Progenitor cell of endocrine pancreas (in vitro differentiated cells): Measurements from ENCODE around the gene KRT8. TPM values are rescaled to one million over a fixed set of nuclear protein-coding genes. Genes with fewer than 3 reads are reported as not detected.
A peak's percentile ranks its signal among the peaks of the same experiment; 100 is the strongest.

ENCODE experiments used
- DNase-seq: peaks from one replicate; pipeline ENCODE4 v3.0.0; 2021; ENCODE audit warnings: low spot score; ENCODE audit not compliant: unreplicated experiment
- H3K27ac Mint-ChIP-seq: 2 replicates; pipeline ENCODE4 v1.8.0; 2021; ENCODE audit warnings: mild to moderate bottlenecking, moderate library complexity, mixed read lengths
- H3K27me3 Mint-ChIP-seq: 2 replicates; pipeline ENCODE4 v1.8.0; 2021; ENCODE audit warnings: mixed read lengths
- H3K36me3 Mint-ChIP-seq: 2 replicates; pipeline ENCODE4 v1.8.0; 2022; ENCODE audit warnings: mixed read lengths; ENCODE audit not compliant: insufficient read depth
- H3K4me1 Mint-ChIP-seq: 2 replicates; pipeline ENCODE4 v1.8.0; 2021; ENCODE audit warnings: low read depth, mixed read lengths
- H3K4me3 Mint-ChIP-seq: 2 replicates; pipeline ENCODE4 v1.8.0; 2021; ENCODE audit warnings: low read depth, mild to moderate bottlenecking, moderate library complexity, mixed read lengths
- H3K9me3 Mint-ChIP-seq: 2 replicates; pipeline ENCODE4 v1.8.0; 2021; ENCODE audit warnings: low read depth, mixed read lengths
- total RNA-seq: library from RNA; stranded (reverse); gene quantifications from 2 replicates; pipeline ENCODE4 v1.2.1, GENCODE V29; 2021
- TF ChIP-seq, protein P1 (sequence below): fragments of 200-600 bp; sonication (generic); IDR thresholded peaks from one replicate; pipeline ENCODE4 v1.5.0; 2021; ENCODE audit warnings: antibody characterized with exemption, mild to moderate bottlenecking; ENCODE audit not compliant: unreplicated experiment

Gene KRT8
- total RNA-seq, 1 donor from 2014 or later = 1,180 TPM

DNA sequence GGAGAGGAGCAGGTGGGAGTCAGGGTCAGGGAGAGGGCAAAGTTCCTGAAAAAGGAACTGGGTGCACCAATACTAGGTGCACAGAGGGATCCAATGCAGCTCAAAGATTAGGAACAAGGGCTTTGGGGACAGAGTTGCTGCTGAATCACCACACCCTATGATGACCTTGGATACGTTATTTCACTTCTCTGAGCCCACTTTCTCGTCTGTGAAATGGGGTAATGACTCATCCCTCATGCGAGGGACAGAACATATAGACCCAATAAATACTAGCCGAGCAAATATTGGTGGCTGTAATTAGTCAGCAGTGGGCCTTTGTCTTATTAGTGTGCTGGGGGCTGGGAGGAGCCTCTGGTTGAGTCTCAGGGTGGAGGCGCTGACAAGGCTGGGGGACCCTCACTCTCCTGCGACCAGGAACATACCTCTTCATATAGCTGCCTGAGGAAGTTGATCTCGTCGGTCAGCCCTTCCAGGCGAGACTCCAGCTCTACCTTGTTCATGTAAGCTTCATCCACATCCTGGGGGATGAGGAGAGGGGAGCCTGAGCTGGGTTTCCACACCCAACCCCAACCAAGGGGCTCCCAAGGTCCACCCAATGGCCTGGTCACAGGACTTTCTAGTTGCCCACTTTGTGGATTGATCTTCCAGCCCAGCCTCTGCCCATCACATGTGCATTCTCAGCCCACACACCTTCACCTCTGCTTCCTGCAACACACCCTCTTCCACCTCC is 4.5 kb downstream of the KRT8 start:
- peaks cover 31% of the 10 kb centered on the region for H3K36me3 Mint-ChIP-seq
- no peaks in the 10 kb centered on the region for H3K27me3 Mint-ChIP-seq
- no peaks in the 10 kb centered on the region for H3K9me3 Mint-ChIP-seq
- TF ChIP-seq, protein P1, sequence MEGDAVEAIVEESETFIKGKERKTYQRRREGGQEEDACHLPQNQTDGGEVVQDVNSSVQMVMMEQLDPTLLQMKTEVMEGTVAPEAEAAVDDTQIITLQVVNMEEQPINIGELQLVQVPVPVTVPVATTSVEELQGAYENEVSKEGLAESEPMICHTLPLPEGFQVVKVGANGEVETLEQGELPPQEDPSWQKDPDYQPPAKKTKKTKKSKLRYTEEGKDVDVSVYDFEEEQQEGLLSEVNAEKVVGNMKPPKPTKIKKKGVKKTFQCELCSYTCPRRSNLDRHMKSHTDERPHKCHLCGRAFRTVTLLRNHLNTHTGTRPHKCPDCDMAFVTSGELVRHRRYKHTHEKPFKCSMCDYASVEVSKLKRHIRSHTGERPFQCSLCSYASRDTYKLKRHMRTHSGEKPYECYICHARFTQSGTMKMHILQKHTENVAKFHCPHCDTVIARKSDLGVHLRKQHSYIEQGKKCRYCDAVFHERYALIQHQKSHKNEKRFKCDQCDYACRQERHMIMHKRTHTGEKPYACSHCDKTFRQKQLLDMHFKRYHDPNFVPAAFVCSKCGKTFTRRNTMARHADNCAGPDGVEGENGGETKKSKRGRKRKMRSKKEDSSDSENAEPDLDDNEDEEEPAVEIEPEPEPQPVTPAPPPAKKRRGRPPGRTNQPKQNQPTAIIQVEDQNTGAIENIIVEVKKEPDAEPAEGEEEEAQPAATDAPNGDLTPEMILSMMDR = no peak
- H3K27ac Mint-ChIP-seq = peak overlapping the region; percentile 71
- no peak for DNase-seq
- H3K4me3 Mint-ChIP-seq = peak overlapping the region; percentile 100
- H3K4me1 Mint-ChIP-seq = peaks cover 41% of the 10 kb centered on the region

DNA sequence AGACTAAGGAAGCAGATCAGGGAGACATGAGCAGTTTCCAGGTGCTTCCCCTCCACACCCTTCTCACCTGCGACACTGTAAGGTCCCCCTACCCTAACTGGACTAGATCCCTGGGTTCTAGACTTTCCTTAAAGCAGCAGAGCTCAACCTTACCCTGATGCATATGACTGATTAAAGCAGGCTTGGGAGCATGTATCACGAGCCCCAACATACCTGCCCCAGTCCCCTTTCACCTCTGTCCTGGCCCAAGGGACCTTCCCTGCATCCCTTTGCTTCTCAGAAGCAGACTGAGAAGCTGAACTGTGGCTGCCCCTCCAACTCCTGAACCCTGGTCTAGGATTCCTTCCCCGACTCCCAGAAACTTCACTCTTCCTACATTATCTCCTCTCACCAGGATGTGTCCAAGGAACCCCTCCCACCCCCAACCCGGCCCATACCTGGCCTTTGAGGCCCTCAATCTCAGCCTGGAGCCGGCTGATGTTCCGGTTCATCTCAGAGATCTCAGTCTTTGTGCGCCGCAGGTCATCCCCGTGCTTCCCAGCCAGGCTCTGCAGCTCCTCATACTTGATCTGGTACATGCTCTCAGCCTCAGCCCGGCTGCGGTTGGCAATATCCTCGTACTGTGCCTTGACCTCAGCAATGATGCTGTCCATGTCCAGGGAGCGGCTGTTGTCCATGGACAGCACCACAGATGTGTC is 5.4 kb downstream of the KRT8 start:
- Mint-ChIP-seq H3K27me3 (no peaks in the 10 kb centered on the region), H3K4me3 (peak overlapping the region; percentile 10), H3K4me1 (peaks cover 44% of the 10 kb centered on the region), H3K27ac (peak overlapping the region; percentile 80), H3K9me3 (no peaks in the 10 kb centered on the region), H3K36me3 (peaks cover 31% of the 10 kb centered on the region)
- DNase-seq = no peak
- TF ChIP-seq, protein P1 = no peak

DNA sequence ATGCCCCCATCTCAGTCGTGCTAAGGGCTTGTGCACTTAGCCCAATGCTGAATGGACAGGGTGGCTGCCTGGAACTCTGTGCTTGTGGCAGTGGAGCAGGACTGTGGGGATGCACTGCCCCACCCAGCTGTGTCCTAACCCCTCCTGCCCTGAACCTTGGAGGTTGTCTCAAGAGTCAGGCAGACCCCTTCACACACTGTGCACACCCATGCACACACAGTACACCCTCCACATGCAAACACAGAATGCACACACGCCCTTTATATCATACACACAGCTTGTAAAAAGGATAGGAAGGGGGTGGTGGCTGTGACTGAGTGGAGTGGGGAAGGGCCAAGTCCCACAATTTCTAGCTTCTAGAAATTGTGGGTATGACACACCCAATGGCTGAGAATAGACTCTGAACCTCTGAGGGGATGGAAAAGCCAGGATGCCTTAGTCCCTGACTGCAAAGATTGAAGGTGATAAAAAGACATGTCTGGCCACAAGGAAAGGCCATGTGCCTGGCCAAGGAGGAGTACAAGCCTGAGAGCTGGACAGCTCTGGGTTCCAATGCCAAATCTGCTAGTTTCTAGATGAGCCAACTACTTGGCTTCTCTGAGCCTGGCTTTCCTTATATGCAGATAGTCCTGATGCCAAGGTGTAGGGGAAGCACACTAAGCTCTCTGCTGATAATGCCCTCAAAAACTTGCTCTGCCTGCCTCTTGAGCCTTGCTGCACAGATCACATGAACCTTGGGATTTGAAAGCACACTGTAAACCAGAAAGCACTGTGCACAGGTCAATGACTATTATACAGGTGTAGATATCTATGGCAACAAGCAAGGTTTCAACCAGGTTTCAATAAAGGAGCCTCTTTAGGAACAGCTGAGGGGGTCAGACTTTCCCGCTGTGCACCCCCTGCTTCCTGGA is 8.4 kb downstream of the KRT8 start:
- Mint-ChIP-seq H3K4me1 (peaks cover 37% of the 10 kb centered on the region), H3K9me3 (no peaks in the 10 kb centered on the region), H3K27ac (peak overlapping the region; percentile 93), H3K27me3 (no peaks in the 10 kb centered on the region), H3K4me3 (no peak overlapping the region), H3K36me3 (peaks cover 22% of the 10 kb centered on the region)
- TF ChIP-seq, protein P1 = no peak
- no peak for DNase-seq

DNA sequence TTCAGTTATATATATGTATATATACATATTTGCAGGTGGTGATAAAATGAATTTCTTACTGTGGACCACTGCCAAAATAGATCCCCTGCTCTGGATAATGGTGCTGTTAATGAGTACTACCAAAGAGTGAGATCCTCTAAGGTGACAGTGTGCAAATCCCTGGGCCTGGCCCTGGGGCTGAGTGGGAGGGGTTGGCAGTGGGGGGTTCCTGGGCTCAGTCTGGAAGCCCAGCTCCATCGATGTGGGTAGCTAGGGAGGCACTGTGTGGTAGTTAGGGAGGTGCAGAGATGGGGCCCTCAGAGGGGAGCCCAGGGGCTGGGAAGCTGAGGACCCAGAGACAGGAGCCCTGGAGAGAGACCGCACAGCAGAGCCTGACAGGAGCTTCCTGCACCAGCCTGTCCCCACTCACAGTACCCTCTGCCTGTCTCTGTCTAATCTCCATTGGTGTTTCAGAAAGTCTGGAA is 9.1 kb downstream of the KRT8 start:
- H3K27me3 Mint-ChIP-seq = no peaks in the 10 kb centered on the region
- H3K27ac Mint-ChIP-seq = peak overlapping the region; percentile 93
- no peaks in the 10 kb centered on the region for H3K9me3 Mint-ChIP-seq

More for the DNA sequence above, 9.1 kb downstream of the KRT8 start:
- TF ChIP-seq, protein P1 = no peak
- no peak overlapping the region for H3K4me3 Mint-ChIP-seq
- no peak for DNase-seq
- H3K36me3 Mint-ChIP-seq = peaks cover 16% of the 10 kb centered on the region
- H3K4me1 Mint-ChIP-seq = peaks cover 30% of the 10 kb centered on the region
